NCI-H1105 (cell line): ENCODE data around the gene CDIP1.

ENCODE experiments used
- DNase-seq: peaks from one replicate; lab custom pipeline; 2025; lab: John Stamatoyannopoulos, UW

The CDIP1 gene

GRCh38 chr16:4513086-4513860, 25.3 kb downstream of the CDIP1 start:
- no peak for DNase-seq

DNA sequence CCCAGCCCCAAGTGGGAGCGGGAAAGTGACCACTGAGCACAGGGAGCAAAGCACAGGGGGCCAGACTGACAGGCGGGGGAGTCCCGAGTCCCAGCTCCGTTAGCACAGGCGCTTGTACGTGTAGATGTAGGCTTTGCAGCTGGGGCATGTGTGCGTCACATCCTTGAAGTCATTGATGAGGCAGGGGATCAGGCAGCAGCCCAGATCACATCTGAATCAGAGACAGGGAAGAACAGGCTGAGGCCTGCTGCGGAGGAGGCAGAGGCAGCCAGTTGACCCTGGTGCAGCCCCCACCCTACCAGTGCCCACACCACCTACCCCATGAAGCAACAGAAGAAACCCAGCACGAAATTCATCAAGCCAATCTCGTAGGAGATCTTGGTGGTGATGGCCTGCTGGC, 26.1 kb downstream of the CDIP1 start:
- no peak for DNase-seq

DNA sequence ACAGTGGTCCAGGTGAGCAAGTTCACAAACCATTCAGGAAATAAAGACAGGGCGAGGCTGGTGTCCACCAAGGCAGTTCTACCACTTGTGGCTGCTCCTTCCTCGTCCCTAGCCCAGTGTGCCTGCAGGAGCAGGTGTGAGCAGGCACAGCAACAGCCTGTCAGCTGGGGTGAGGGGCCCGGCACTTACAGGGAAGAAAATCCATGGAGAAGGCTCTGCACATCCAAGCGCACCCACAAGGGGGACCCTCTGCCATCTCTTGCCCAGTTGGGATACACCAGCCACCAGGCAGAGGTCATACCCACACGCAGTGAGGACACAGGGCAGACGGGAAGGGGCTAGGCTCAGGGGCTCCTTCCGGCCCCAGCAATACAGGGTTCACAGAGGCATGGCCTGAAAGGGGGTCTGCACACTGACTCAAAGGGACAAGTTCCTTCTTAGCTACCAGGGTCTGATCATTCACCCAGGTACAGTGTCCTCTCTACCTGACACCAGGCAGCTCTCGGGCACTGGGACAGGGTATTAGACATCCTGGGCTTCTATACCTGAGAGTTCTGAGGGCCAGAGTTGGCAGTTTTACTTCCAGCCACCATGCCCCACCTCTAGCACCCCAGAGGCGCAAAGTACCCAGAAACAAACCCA, 27.0 kb downstream of the CDIP1 start:
- DNase-seq, result peak; percentile 32

DNA sequence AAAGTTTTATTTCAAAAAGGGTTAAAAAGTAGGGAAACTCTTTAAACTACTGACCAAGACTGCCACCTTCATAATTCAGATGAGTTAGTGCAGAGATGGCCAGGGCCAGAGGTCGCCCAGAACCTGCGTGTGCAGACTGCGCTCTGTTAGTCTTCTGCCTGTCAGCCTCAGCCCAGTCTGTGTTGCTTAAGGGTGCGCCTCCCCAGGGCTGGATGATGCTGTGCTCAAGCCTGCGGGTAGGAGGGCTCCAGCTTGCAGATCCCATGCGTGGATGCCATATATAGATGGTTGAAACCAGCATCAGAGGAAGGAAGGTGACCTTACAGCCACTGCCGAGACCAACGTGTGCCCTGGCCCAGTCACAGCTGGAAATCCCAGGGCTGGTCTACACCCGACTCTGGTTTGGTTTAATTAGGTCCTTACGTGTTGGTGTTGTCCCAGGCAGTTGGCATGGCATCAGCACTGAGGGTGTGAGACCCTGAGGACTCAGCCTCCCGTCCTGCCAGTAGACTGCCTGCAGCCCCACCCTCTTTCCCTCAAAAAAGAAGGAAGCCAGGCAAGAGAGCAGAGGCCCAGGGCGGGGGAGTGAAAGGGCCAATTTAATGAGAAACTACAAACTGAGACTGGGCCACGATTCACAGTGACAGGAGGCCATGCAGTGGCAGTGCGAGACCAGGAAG, 27.7 kb downstream of the CDIP1 start:
- DNase-seq, result no peak

DNA sequence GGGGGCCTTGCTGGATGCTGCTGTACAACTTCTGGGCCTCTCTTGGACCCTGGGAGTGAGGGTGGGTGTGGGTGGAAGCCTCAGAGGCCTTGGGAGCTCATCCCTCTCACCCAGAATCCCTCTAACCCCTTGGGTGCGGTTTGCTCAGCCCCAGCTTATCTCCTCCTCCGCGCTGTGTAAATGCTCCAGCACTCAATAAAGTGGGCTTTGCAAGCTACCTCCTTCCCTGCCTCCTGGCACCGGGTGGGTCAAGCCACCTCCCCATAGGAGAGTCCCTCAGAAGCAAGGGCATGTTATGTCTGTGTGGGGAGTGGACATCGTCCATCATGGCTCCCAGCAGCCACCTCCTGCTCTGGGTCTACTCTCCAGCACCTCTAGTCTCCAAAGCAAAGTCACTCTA, 28.4 kb downstream of the CDIP1 start:
- no peak for DNase-seq

DNA sequence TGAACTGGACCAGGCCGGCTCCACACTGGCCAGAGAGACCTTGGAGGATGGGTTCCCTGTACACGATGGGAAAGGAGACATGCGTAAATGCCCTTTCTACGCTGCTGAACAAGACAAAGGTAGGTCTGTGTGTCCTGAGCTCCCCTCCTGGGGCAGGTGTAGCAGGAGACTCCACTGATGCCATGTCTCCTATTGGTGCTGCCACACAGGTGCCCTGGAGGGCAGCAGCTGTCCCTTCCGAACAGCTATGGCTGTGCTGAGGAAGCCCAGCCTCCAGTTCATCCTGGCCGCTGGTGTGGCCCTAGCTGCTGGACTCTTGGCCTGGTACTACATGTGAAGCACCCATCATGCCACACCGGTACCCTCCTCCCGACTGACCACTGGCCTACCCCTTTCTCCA, 29.2 kb downstream of the CDIP1 start:
- DNase-seq, result no peak

GRCh38 chr16:4508806-4509205, 29.8 kb downstream of the CDIP1 start:
- DNase-seq, result no peak

DNA sequence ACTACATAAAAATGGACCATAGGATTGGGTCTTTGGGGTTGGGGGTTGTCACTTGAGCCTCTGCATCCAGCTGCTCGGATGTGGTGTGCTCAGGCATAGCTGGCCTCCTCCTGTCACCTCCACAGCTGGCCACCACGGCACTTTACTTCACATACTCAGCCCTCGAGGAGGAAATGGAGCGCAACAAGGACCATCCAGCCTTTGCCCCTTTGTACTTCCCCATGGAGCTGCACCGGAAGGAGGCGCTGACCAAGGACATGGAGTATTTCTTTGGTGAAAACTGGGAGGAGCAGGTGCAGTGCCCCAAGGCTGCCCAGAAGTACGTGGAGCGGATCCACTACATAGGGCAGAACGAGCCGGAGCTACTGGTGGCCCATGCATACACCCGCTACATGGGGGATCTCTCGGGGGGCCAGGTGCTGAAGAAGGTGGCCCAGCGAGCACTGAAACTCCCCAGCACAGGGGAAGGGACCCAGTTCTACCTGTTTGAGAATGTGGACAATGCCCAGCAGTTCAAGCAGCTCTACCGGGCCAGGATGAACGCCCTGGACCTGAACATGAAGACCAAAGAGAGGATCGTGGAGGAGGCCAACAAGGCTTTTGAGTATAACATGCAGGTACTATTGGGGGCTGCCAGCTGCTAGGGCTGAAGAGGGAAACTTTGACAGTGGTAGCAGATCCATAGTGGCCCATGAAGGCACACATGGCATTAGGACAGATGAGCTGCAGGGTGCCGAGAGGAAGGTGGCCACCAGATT, 30.8 kb downstream of the CDIP1 start:
- DNase-seq, result no peak

GRCh38 chr16:4506450-4506849, 32.1 kb downstream of the CDIP1 start:
- DNase-seq, result peak; percentile 20

- no peak for DNase-seq
Measured at GRCh38 chr16:4505356-4506147, 33.0 kb downstream of the CDIP1 start.

DNA sequence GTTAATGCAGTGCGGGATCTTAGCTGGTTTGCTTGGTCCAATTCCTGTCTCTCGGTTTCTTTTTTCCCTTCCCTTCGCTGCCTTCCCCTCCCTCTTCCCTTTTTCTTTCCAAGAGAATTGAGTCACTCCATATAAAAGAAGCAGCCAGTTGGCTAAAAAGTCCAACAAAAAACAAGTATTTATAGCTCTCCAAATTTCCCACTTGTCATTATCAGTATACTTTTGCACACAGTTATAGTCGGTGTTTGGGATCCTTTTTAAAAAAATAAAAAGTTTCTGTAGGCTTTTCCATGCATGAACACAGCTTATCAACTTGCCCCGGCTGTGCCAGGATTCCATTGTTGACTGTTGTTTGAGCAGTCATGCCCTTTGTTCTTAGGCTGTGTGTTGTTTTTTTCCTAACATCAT, 37.5 kb downstream of the CDIP1 start:
- no peak for DNase-seq

GRCh38 chr16:4500272-4500671, 38.3 kb downstream of the CDIP1 start:
- DNase-seq, result no peak

DNA sequence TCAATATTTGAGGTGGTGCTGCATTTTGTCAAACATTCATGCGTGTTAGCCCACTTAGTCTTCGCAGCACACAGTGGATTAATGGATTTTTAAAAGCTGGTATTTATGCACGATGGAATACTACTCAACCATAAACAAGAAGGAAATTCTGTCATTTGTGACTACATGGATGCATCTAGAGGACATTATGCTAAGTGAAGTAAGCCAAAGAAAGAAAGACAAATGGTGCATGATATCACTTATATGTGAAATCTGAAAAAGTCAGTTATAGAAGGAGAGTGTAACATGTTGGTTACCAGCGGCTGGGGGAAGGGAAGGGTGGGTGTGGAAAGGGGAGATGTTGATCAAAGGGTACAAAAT, 39.4 kb downstream of the CDIP1 start:
- no peak for DNase-seq

DNA sequence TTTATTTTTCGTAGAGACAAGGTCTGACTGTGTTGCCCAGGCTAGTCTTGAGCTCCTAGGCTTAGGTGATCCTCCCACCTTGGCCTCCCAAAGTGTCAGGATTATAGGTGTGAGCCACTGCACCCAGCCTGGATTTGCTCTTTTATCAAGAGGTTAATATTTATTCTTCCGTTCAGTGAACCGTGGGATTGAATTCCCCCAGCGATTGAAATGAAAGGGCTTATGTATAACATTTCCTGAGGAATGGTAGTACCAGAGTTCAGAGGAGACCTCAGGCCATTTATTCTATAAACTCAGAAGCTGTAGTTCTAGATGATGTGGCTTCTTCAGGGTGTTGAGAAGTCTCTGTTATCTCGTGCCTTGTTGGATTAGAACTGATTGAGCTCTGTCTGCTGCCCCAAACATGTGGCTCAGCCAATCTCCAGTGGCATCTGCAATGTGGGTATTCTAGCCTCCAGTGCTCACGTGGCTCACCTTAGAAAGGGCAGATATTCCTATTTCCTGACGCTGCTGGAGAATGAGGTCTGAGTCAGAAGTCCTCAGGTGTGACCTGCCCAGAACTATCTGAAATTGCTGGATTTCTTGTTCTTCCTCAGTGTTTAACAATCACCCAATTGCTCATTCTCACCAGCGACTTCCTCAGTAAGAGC, 39.9 kb downstream of the CDIP1 start:
- no peak for DNase-seq

- no peak for DNase-seq
Measured at GRCh38 chr16:4496305-4496704, 42.3 kb downstream of the CDIP1 start.

DNA sequence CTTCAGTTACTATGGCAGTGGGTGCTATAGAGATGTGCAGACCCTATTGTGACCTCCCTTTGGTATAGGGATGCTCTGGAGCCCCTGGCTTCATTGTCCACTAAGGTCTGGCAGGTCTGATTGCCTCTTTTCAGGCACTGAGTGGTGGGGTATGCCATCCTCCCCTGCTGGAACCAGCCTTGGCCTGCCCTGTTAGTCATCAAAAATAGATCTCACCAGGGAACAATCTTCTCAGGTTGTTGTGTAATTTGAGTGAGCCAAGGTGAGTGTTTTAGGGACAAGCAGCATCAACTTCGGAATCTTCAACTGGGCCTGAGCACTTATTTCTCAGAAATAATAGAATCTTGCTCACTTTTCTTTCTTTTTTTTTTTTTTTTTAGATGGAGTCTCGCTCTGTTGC, 42.8 kb downstream of the CDIP1 start:
- DNase-seq, result no peak

- no peak for DNase-seq
Measured at GRCh38 chr16:4494746-4495490, 43.7 kb downstream of the CDIP1 start.

- no peak for DNase-seq
Measured at GRCh38 chr16:4491898-4492297, 46.7 kb downstream of the CDIP1 start.

DNA sequence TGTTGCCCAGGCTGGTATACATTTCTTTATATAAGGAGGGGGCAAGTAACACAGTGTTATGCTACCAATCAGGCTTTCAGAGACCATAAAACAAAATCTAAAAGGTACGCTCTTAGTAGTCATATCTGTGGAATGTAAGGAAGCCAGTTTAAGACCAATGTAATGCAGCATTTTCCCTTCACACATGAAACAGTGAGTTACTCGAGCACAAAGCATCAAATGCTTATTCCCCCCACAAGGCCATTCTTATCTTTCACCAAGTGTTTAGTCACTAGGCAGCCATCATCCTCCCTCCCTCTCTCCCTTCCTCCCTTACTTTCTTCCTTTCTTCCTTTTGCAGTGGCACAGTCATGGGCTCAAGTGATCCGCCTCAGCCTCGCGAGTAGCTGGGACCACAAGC, 49.5 kb downstream of the CDIP1 start:
- no peak for DNase-seq

GRCh38 chr16:4488499-4488967, 50.0 kb downstream of the CDIP1 start:
- DNase-seq, result no peak
